T47D (cell line): Measurements from ENCODE around the gene ODAD4.
"Not testable (repeated sequence)": the region's sequence is repeated elsewhere in the genome, so short reads cannot be mapped to it uniquely, and the experiment has no call there.

Experiments used
- DNase-seq, 2 experiments: peaks; one replicate each; pipeline versions ENCODE4 v3.0.0 to v3.0.0-alpha.2; 2011 to 2012; ENCODE audit warnings: low read depth in 1 of 2, low spot score in 1 of 2
- JUND ChIP-seq: IDR thresholded peaks from 2 replicates; pipeline ENCODE4 v1.6.1; 2012; ENCODE audit warnings: low read depth
- in situ Hi-C: cut with HindIII; loops from 2 replicates; pipeline ENCODE4 v1.10.0; 2016; ENCODE audit warnings: low sequenced_read_pairs, low pct_unique_long_range_greater_than_20kb

ODAD4 gene

DNA sequence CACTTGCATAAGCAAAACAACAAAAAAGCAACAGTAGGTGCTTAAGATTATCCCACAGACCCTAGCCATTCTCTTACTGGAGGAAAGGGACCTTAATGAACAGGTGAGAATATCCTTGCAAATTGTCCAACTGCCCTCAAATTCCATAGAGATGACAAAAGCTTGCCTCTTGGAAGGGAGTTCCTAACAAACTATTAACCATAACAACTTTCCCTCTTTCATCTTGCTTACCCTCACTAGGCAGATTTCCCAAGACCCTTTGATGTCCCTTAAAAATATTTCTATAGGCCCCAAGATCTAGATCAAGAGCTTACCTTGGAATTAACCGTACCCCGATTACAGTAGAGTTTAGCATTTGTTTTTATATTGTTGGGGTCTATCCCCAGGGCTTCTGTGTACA lies 58.0 kb downstream of the ODAD4 start:
- DNase-seq: no peak
- in situ Hi-C loops: no loop called here
- TF ChIP-seq JUND: no peak

GRCh38 chr17:41989702-41990419 lies 59.4 kb downstream of the ODAD4 start:
- no peak for TF ChIP-seq JUND
- in situ Hi-C loops: no loop called here
- DNase-seq: no peak

GRCh38 chr17:41992576-41992975 lies 62.2 kb downstream of the ODAD4 start:
- in situ Hi-C loops: no loop called here
- TF ChIP-seq JUND: no peak
- no peak for DNase-seq

DNA sequence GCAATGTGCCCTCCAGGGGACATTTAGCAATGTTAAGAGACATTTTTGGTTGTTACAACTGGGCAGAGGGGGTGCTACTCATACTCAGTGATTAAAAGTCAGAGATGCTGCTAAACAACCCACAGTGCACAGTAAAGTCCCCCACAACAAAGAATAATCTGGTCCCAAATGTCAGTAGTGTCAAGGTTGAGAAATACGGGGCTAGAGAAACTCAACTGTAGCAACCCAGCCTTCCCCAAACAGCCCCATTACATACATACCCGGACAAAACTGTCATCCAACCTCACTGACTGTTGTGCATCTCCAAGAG lies 66.4 kb downstream of the ODAD4 start:
- TF ChIP-seq JUND: no peak
- in situ Hi-C loops: no loop called here
- no peak for DNase-seq

DNA sequence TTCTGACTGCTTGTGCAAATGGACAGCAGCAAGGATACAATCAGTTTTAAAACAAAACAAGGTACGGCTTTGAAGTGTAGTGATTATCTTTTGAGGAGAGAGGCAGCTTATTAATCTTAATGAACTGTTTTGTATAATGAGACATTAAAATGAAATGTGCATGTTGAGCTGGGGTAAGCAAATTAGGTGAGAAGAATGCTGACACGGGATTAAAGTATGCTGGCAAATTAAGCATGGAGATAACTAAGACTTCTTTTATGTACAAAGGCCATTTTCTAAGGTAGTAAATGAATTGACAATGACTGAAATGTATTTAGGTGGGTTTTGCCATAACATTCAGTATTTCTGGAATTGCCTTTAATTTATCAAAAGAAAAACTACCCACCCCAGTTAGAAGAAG lies 68.1 kb downstream of the ODAD4 start:
- no peak for DNase-seq
- no peak for TF ChIP-seq JUND
- in situ Hi-C loops: no loop called here

DNA sequence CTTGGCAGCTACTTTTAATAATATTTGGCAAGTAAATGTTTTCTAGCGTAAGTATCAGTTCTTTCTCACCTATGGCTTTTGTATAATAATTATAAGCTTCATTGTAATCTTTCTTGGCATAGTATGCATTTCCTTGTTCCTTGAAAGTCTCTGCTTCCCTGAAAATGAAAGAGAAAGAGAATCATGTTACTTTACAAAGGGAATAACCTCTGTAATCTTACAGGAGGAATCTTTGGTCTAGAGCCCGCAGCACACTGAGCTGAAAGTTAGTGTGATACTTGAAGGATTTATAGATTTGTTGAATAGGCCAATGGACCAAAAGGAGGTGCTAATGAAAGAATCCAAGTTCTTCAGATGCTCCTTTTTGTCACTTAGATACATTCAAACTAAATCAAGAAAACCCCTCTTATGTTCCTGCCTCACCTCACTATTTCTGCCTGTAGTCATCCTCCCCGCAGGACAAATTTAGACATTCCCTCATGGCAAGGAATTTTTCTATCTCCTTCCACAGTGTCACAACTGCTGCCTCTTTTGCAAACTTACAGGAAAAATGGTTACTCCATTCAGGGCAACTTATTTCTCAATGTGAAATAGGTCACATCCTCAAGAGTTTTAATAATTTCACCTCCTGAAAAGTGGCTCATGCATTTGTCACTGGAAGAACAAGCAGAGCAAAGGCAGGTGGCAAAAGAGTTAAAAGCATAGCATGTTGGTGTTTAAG lies 70.2 kb downstream of the ODAD4 start:
- TF ChIP-seq JUND: no peak
- no peak for DNase-seq
- in situ Hi-C loops: no loop called here

- DNase-seq: no peak
Measured at GRCh38 chr17:42001729-42002128, 71.3 kb downstream of the ODAD4 start.

DNA sequence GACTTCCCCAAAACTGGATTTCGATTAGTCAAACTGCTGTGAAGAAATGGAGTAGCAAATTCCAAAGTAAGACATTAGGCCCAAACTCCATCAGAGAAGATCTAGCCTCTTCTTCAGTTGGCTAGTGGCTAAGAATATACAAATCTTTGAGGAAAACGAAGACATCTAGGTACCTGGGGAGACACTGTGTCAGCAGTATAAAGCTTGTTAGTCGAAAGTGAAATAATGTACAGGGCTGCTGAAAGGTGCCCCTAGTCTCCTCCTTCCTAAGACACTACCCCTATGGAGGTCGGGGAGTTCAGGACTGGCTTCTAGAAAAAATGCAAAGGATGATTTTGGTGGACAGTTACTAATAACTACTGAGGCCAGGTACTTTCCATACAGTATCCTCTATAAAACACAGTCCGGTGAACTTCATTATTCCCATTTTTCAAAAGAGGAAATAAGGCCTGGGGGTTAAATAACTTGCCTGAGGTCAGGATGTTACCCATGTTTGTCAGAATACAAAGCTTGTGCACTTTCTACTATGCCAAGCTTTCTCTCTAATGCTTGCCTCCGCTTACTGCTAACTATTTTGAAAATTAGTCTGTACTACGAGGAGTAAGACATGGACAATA lies 71.9 kb downstream of the ODAD4 start:
- TF ChIP-seq JUND: no peak
- in situ Hi-C loops: no loop called here

More at GRCh38 chr17:42001729-42002128, 71.3 kb downstream of the ODAD4 start:
- in situ Hi-C loops: no loop called here
- no peak for TF ChIP-seq JUND

GRCh38 chr17:42002792-42003301 lies 72.4 kb downstream of the ODAD4 start:
- in situ Hi-C loops: no loop called here
- no peak for TF ChIP-seq JUND
- no peak for DNase-seq

More for the DNA sequence above, 71.9 kb downstream of the ODAD4 start:
- DNase-seq: no peak

- in situ Hi-C loops: no loop called here
- DNase-seq: no peak
- no peak for TF ChIP-seq JUND
Measured at GRCh38 chr17:42005166-42005565, 74.7 kb downstream of the ODAD4 start.

DNA sequence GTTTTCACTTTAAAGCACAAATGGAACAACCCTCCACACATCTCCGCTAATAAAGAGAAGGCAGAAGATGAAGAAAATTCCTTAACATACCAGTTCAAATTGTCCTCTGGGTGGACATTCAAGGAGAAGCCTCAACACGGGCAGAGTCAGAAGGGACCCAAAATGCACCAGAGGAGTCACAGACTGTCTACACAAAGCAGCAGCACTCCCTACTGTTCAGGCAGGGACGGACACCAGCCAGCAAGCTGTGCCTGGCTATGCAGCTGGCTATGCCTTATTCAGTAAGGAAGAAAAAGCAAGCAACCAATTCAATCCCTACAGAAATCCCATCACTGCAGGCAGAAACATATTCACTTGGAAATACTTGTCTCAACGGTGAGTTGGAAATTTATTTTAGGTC lies 78.8 kb downstream of the ODAD4 start:
- DNase-seq: peak in 1 of 2 experiments; percentile 55
- in situ Hi-C loops: no loop called here
- TF ChIP-seq JUND: no peak

GRCh38 chr17:42010266-42010680 lies 79.9 kb downstream of the ODAD4 start:
- in situ Hi-C loops, DNase-seq: not testable (repeated sequence)

DNA sequence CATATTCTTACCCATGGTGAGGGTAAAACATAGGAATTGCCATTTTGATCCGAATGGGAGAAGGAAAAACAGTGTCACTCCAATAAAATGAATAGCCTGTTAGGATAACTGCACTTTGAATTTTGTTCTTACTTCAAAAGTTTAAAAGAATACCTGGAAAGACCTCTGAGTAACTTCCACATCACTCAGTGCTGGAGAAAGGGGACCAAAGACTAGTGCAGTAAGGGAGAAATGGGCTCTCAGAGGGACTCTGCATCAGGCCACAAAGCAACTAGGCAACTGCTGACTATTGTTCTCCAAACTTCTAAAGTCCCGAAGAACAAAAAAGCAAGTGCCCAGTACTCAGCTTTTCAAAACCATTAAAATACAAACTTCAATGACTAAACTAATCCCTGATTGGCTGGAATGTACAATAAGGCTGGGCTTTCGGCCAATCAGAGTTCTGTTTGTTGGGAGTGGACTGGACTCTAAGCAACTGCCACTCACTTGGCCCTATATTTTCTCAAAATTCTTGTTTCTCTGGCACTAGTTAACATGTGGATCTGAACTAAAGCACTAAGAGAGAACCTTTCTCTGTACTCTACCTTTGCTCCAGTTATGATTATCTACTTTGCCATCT lies 80.6 kb downstream of the ODAD4 start:
- peak in 1 of 2 experiments; percentile 74 for DNase-seq
- in situ Hi-C loops: no loop called here
- no peak for TF ChIP-seq JUND

- in situ Hi-C loops, DNase-seq: not testable (repeated sequence)
Measured at GRCh38 chr17:42012363-42012762, 81.9 kb downstream of the ODAD4 start.

- in situ Hi-C loops, DNase-seq: not testable (repeated sequence)
Measured at GRCh38 chr17:42013740-42014139, 83.3 kb downstream of the ODAD4 start.
